ENCODE measurements around the gene CCDC82.
"Not testable (repeated sequence)": the region's sequence is repeated elsewhere in the genome, so short reads cannot be mapped to it uniquely, and the experiment has no call there.

The CCDC82 gene

DNA sequence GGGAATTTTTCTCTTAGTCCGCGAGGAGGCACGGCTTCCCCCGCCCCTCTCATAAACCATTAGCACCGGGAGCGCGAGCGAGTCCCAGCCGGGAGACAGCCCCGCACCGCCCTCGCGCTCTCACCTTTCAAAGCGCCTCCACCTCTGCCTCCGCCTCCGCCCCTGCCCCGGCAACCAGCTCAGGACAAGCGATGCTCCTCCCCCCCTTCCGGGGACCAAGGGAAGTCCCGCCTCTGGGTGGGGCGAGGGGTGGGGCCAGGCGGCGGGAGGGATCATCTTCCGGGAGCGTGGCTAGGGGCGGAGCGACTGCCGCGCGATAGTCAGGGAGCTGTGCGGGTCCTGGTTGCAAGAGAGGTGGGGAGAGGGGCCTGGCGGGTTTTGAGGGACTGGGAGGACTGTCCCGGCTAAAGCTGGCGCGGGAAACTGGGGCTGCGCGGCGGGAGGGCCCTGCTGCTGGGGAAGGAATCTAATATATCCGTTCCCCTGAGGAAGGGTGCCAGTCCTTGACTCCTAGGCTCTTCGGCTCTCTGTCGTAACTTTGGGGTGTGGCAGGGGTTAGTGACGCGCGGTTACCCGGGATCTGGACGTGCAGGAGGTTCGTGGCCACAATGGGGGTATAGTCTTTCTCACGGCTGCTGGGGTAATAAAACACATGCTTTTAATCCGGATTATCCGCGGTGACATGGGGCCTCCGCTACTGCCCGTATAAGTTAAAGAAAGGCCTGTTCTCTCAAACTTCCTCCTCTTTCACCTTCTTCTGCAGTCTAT is at the start of gene CCDC82, which contains the start of gene JRKL:
CCDC82 (minus strand) TSS at position 193 of the 768 bp plus-strand sequence. CDS start 5,165 bp downstream, outside the sequence.
JRKL (plus strand) TSS at position 294 of the 768 bp plus-strand sequence. CDS start 637 bp downstream, outside the sequence.
- DNase-seq: peak; percentile 94

DNA sequence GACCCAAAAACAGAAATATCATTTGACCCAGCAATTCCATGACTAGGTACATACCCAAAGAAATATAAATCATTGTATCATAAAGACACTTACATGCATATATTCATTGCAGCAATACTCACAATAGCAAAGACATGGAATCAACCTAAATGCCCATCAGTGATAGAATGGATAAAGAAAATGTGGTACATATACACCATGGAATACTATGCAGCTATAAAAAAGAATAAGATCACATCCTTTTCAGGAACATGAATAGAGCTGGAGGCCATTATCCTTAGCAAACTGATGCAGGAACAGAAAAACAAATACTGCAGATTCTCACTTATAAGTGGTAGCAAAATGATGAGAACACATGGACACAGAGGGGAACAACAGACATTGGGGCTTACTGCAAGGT is 42.9 kb upstream of the CCDC82 start:
- not testable (repeated sequence) for DNase-seq

- no peak for DNase-seq
These were observed 41.0 kb upstream of the CCDC82 start for GRCh38 chr11:96430668-96431067.

DNA sequence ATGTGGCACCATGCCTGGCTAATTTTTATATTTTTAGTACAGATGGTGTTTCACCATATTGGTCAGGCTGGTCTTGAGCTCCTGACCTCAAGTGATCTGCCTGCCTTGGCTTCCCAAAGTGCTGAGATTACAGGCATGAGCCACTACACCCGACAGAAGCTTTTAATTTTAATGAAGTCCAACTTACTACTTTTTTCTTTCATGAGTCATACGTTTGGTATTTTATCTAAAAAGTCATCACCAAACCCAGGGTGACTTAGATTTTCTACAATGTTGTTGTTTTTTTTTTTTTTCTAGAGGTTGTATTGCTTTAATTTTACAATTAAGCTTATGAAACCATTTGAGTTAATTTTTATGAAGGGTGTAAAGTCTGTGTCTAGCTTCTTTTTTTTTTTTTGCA is 35.0 kb upstream of the CCDC82 start:
- DNase-seq: peak; percentile 71

GRCh38 chr11:96413408-96413807 is 23.7 kb upstream of the CCDC82 start:
- DNase-seq: no peak

DNA sequence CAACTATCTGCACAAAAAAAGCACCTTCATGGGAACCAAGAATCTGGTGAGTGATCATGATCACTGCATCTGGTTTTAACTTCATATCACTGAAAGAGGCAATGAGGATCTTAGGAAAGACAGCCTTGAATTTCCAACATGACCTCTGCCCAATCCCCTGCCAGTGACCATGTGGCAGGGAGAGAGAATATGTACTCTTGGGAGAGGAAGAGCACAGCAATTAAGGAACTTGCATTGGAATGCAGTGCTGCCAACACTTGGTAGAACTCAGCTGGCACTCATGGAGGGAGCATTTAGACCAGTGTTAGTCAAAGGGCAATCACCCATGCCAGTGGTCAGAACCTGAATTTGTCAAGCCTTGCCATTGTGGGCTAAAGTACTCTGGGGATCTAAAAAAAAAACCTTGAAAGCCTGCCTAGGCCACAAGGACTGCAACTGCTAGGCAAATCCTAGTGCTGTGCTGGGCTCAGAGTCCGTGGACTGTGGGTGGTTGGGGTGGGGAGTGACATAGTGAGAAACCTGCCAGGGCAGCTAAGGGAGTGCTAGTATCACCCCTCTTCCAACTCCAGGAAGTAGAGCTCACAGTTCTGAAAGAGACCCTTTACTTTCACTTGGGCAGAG is 23.2 kb upstream of the CCDC82 start:
- no peak for DNase-seq

DNA sequence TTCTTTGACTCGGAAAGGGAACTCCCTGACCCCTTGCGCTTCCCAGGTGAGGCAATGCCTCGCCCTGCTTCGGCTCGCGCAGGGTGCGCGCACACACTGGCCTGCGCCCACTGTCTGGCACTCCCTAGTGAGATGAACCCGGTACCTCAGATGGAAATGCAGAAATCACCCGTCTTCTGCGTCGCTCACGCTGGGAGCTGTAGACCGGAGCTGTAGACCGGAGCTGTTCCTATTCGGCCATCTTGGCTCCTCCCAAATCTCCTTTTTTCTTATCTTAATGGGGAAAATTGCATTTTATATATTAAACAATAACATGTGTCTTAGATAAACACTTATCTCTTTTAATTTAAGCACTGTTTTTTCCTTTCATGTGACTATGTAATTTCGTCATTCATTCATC is 21.7 kb upstream of the CCDC82 start:
- not testable (repeated sequence) for DNase-seq

GRCh38 chr11:96400697-96401096 is 11.0 kb upstream of the CCDC82 start:
- DNase-seq: no peak

- DNase-seq: no peak
These were observed 8.2 kb upstream of the CCDC82 start for GRCh38 chr11:96397863-96398262.

DNA sequence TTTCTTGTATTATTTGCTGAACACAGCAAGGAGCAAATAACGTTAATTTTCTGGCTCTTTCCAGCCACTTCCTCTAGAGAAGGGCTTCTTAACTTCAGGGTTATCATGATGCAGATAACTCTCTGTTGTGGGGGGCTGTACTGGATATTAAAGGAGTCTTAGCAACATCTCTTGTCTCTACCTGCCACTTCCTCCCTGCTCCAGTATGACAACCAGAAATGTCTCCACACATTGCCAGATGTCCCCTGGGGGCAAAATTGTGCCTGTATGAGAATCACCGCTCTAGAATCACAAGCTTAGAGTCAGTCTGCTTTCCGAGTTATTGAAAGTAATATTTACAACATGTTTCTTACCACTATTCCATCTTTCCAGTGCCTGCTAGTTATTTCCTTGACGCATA is 6.9 kb upstream of the CCDC82 start:
- DNase-seq: no peak

- DNase-seq: no peak
These were observed 5.1 kb upstream of the CCDC82 start for GRCh38 chr11:96394773-96395172.

DNA sequence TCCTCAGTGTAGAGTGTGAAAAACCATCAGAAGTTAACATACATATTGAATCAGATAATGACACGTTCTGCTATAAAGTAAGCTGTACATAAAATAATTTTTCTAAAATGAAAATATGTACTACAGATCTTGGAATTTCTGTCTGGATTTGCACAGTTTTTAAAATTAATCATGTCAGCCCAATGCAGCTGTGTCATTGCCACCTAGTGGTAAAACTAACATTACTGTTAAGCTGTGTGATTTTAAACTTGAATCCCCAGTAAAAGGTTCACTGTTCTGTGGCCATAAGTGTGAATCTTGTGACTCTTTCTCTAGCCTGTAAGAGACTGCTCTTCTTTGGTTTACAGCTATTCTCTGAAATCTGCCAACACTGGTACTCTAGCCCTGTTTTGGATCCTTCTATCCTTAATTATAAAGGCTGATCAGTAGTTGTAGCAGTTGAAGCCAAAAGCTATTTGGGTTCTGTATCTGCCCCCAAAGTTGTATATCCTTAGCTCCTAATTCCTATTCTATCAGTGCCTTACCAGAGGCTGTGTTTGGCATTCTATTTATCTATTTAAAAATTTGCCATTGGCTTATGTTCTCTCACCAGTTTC is 4.1 kb upstream of the CCDC82 start:
- peak; percentile 51 for DNase-seq

DNA sequence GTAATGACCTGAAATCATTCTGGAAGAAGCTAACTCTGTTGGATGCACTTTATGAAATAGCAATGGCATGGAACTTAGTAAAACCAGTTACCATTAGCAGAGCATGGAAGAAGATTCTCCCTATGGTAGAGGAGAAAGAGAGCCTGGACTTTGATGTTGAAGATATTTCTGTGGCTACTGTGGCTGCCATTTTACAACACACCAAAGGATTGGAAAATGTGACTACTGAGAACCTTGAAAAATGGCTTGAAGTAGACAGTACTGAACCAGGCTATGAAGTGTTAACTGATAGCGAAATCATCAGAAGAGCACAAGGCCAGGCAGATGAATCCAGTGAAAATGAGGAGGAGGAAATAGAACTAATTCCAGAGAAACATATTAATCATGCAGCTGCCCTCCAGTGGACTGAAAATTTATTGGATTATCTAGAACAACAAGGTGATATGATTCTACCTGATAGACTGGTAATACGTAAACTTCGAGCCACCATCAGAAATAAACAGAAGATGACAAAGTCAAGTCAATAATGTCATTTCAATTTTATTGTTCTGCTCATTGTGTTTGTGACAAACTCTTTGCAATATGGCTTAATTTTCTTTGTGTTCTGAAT is 2.1 kb upstream of the CCDC82 start:
- DNase-seq: no peak

- no peak for DNase-seq
These were observed 728 bp upstream of the CCDC82 start for GRCh38 chr11:96390488-96390792.

DNA sequence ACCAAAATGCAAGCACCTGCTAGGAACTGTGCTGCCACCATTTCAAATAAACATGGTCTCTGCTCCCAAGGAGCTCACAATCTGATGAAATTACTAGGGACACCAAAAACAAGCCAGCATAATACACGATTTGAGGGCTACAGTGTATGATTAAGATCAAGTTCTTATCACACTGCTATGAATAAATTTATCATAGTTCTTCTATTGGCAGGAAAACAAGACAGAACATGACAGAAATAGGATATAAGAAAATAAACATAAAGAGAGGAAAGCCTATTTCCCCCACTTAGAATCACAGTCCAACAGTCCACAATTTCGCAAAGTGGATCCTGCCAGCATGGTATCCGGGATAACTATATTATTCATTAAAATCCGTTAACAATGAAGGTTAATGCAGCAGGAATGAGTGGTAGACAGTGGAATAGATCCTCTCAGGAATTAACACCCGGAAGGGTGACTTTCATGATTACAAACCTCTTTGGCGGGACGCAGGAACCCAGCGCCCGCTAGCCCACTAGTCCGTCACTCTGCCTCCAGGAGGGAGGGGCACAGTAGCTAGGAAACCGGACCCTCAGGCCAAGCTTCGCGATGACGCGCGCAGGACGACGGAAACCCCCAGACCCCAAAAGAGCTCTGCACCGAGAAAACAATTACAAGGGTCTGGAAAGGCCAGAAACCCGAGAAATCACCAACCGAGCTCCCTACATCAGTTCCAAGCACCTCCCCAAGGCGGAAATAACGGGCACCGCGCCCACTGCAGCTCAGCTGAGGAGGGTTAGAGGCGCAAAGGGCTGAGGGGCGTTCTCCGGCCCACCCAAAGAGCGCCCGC is 607 bp downstream of the CCDC82 start:
- peak; percentile 35 for DNase-seq

- no peak for DNase-seq
These were observed 4.5 kb downstream of the CCDC82 start for GRCh38 chr11:96385187-96385586.

- no peak for DNase-seq
These were observed 5.6 kb downstream of the CCDC82 start for GRCh38 chr11:96384156-96384555.

DNA sequence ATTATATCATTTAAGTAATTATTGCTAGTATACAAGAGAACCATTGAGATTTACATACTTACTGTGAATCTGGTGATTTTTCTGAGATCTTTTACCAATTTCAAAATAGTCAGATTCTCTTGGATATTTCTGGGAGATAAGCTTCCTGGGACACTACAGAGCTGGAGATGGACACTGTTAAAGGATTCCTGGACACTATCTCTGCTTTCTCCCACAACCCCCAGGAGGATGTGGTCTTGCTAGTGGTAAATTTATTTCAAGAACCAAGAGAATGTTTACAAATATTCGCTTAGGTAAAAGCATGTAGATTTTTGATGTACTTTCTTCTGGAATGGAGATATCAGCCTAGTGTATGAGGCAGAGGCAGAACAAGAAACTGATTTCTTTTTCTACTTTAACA is 12.9 kb downstream of the CCDC82 start:
- no peak for DNase-seq

GRCh38 chr11:96373826-96374225 is 15.9 kb downstream of the CCDC82 start:
- no peak for DNase-seq

GRCh38 chr11:96367342-96367741 is 22.4 kb downstream of the CCDC82 start:
- DNase-seq: no peak

DNA sequence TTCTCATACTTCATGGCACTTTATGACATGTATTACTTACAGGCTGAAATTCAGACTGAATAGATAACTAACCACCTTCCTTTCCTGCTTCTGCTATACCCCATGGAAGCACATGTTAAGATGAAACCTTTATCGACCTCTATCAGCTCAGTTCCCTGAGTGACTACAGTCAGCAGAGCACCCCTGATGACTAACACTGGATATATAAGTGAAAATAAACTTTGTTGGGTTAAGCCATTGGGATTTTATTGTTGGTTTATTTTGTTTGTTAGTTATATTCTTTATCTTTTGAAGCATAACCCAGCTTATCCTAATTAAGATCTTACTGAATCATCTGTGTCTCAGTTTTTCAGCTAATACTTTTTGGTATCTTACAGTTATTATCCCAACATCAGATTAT is 23.7 kb downstream of the CCDC82 start:
- DNase-seq: no peak

DNA sequence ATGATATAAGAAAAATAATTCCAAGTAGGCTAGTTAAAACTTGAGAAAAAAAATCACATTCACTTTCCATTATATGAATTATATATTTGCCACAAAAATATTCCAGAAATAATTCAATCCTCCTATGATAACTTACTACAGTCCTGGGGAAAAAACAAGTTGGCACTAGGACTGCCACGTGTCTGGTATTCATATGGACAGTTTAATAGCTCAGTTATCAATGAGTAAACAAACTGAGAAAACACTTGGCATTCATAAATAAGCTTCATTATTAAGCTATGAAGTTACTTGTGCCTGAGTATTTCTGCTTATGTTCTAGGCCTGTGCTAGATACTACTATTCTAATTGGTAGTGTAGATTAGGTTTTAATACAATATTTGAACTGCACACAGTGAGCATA is 24.2 kb downstream of the CCDC82 start:
- DNase-seq: no peak

DNA sequence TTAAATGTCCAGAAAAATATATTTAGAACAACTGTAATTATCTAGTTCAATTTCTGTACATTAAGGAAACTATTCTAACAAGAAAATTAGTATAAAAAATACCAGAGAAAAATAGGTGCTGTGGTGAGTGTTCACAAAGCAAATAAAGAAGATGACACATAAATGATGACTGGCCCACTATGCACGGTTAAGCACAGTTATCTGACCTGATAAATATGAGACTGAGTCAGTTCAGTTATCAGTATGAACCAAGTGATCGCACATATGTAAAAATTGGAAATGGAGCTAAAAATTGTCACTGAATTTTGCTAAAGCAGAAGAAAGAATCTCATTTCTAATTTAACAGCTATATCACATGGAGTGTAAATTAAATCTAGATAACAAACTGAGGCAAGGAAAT is 27.9 kb downstream of the CCDC82 start:
- DNase-seq: no peak
